GM23338 (cell line): Measurements from ENCODE around the gene LARGE1. TPM values are rescaled to one million over a fixed set of nuclear protein-coding genes. Genes with fewer than 3 reads are reported as not detected.
A peak's percentile ranks its signal among the peaks of the same experiment; 100 is the strongest.

ENCODE experiments used
- ATAC-seq: fragments of 200-7000 bp; cut with Tn5 transposase; 3 replicates; pipeline ENCODE4 v1.9.1; 2020
- DNase-seq: peaks from one replicate; pipeline ENCODE4 v3.0.0-alpha.2; 2015; ENCODE audit warnings: low spot score
- H2AFZ ChIP-seq: fragments of 200-600 bp; sonication (generic); 2 replicates; pipeline ENCODE4 v1.8.0; 2016; ENCODE audit warnings: antibody characterized with exemption, mild to moderate bottlenecking, moderate library complexity
- H3F3A ChIP-seq: fragments of 200-600 bp; sonication (generic); replicated peaks from 2 replicates; pipeline ENCODE4 v1.8.0; 2017; ENCODE audit warnings: antibody characterized with exemption, mixed run types, low read depth
- H3K27ac ChIP-seq: fragments of 200-600 bp; sonication (generic); 2 replicates; pipeline ENCODE4 v1.6.1; 2016; ENCODE audit warnings: low read depth
- H3K27me3 ChIP-seq: fragments of 200-600 bp; sonication (generic); 2 replicates; pipeline ENCODE4 v1.8.0; 2016; ENCODE audit warnings: mild to moderate bottlenecking, mixed run types, moderate library complexity; ENCODE audit not compliant: insufficient read depth
- H3K36me3 ChIP-seq: fragments of 200-600 bp; sonication (generic); 2 replicates; pipeline ENCODE4 v1.8.0; 2016; ENCODE audit warnings: mild to moderate bottlenecking; ENCODE audit not compliant: insufficient read depth
- H3K4me1 ChIP-seq: fragments of 200-600 bp; sonication (generic); 2 replicates; pipeline ENCODE4 v1.8.0; 2016; ENCODE audit warnings: mild to moderate bottlenecking, moderate library complexity; ENCODE audit not compliant: insufficient read depth
- H3K4me2 ChIP-seq: fragments of 200-600 bp; sonication (generic); 2 replicates; pipeline ENCODE4 v1.7.1; 2017; ENCODE audit warnings: mixed run types
- H3K4me3 ChIP-seq: fragments of 200-600 bp; sonication (generic); 2 replicates; pipeline ENCODE4 v1.6.1; 2016; ENCODE audit warnings: mixed run types
- H3K79me2 ChIP-seq: fragments of 200-600 bp; sonication (generic); replicated peaks from 2 replicates; pipeline ENCODE4 v1.8.0; 2017; ENCODE audit warnings: mild to moderate bottlenecking; ENCODE audit not compliant: insufficient read depth
- H3K9me2 ChIP-seq: fragments of 200-600 bp; sonication (generic); 2 replicates; pipeline ENCODE4 v1.8.0; 2017; ENCODE audit not compliant: insufficient read depth
- H4K20me1 ChIP-seq: fragments of 200-600 bp; sonication (generic); replicated peaks from 2 replicates; pipeline ENCODE4 v1.8.0; 2017; ENCODE audit warnings: mild to moderate bottlenecking; ENCODE audit not compliant: insufficient read depth
- H3K27ac Mint-ChIP-seq: 2 replicates; pipeline ENCODE4 v1.8.0; 2020; ENCODE audit warnings: inconsistent platforms, mild to moderate bottlenecking, moderate library complexity, mixed read lengths
- H3K27me3 Mint-ChIP-seq: 3 replicates; pipeline ENCODE4 v1.8.0; 2022; ENCODE audit warnings: low read depth, mild to moderate bottlenecking, moderate library complexity, mixed read lengths, inconsistent platforms; ENCODE audit not compliant: insufficient read depth, poor library complexity
- H3K36me3 Mint-ChIP-seq: 3 replicates; pipeline ENCODE4 v1.8.0; 2021; ENCODE audit warnings: low read depth, mild to moderate bottlenecking, inconsistent platforms, moderate library complexity, mixed read lengths
- H3K4me1 Mint-ChIP-seq: 3 replicates; pipeline ENCODE4 v1.8.0; 2020; ENCODE audit warnings: mild to moderate bottlenecking, inconsistent platforms, mixed read lengths
- H3K4me3 Mint-ChIP-seq: 3 replicates; pipeline ENCODE4 v1.8.0; 2021; ENCODE audit warnings: moderate library complexity, mild to moderate bottlenecking, inconsistent platforms, mixed read lengths
- H3K9me3 Mint-ChIP-seq: 3 replicates; pipeline ENCODE4 v1.8.0; 2020; ENCODE audit warnings: moderate library complexity, mild to moderate bottlenecking, inconsistent platforms, mixed read lengths
- CREB1 ChIP-seq: fragments of 250-450 bp; sonication (Bioruptor Pico); IDR thresholded peaks from 2 replicates; pipeline ENCODE4 v1.5.0; 2020; ENCODE audit warnings: low read depth, mild to moderate bottlenecking, moderate library complexity
- CTCF ChIP-seq, 2 experiments: fragments of 200-600 bp in 1 of 2; sonication (generic) in 1 of 2; conservative IDR thresholded peaks; 2 replicates each; pipeline versions ENCODE4 v1.5.1 to v1.6.1; 2016 to 2017; ENCODE audit warnings: antibody characterized with exemption in 2 of 2, low read depth in 2 of 2, mild to moderate bottlenecking in 2 of 2, moderate library complexity in 1 of 2
- EZH2 ChIP-seq: fragments of 200-600 bp; sonication (generic); IDR thresholded peaks from one replicate; pipeline ENCODE4 v1.8.0; 2017; ENCODE audit warnings: antibody characterized with exemption, mild to moderate bottlenecking, low read depth; ENCODE audit not compliant: unreplicated experiment
- EZH2phosphoT487 ChIP-seq: fragments of 200-600 bp; sonication (generic); IDR thresholded peaks from one replicate; pipeline ENCODE4 v1.8.1; 2018; ENCODE audit warnings: antibody characterized with exemption; ENCODE audit not compliant: unreplicated experiment
- JUNB ChIP-seq: IDR thresholded peaks from one replicate; pipeline ENCODE4 v1.6.1; 2016; ENCODE audit warnings: antibody characterized with exemption; ENCODE audit not compliant: unreplicated experiment
- NANOG ChIP-seq: IDR thresholded peaks from 2 replicates; pipeline ENCODE4 v1.6.1; 2016; ENCODE audit warnings: antibody characterized with exemption, borderline replicate concordance
- POLR2AphosphoS5 ChIP-seq: IDR thresholded peaks from 2 replicates; pipeline ENCODE4 v1.6.1; 2016; ENCODE audit warnings: antibody characterized with exemption, low read depth
- REST ChIP-seq: IDR thresholded peaks from one replicate; pipeline ENCODE4 v1.6.1; 2018; ENCODE audit warnings: antibody characterized with exemption; ENCODE audit not compliant: unreplicated experiment
- STAT1 ChIP-seq: IDR thresholded peaks from one replicate; pipeline ENCODE4 v1.6.1; 2016; ENCODE audit warnings: antibody characterized with exemption; ENCODE audit not compliant: unreplicated experiment
- ZNF114 ChIP-seq: fragments of 250-450 bp; sonication (Bioruptor Pico); IDR thresholded peaks from 2 replicates; pipeline ENCODE4 v1.5.0; 2020; ENCODE audit warnings: mild to moderate bottlenecking, moderate library complexity
- ZNF331 ChIP-seq: fragments of 250-450 bp; sonication (Bioruptor Pico); IDR thresholded peaks from 2 replicates; pipeline ENCODE4 v1.5.0; 2020; ENCODE audit warnings: low read depth, mild to moderate bottlenecking, moderate library complexity
- ZNF462 ChIP-seq: fragments of 250-450 bp; sonication (Bioruptor Pico); IDR thresholded peaks from 2 replicates; pipeline ENCODE4 v1.5.0; 2020; ENCODE audit warnings: mild to moderate bottlenecking, moderate library complexity
- polyA plus RNA-seq: library from polyadenylated mRNA; unstranded; fragments of >200 nt; fragmentation: Nextera tagmentation; extraction: Ambion mirVana; gene quantifications from 2 replicates; pipeline ENCODE4 v1.2.1, GENCODE V29; 2016
- total RNA-seq: library from RNA; depleted of rRNA; stranded (reverse); fragments of >200 nt; shearing (Covaris generic); gene quantifications from 2 replicates; pipeline ENCODE4 v1.2.3, GENCODE V29; 2014
- TF ChIP-seq, protein P1 (sequence below): IDR thresholded peaks from 2 replicates; pipeline ENCODE4 v1.6.1; 2016; ENCODE audit warnings: antibody characterized with exemption

LARGE1 gene
- total and polyA plus RNA-seq, 2 experiments from 2014 or later: 12.8 to 75.6 TPM

- H4K20me1 ChIP-seq: peaks cover 38% of the 10 kb centered on the region
- DNase-seq: peak; percentile 47
- Mint-ChIP-seq H3K4me1 (peaks cover 46% of the 10 kb centered on the region), H3K36me3 (peaks cover 57% of the 10 kb centered on the region), H3K9me3 (no peaks in the 10 kb centered on the region), H3K27me3 (peaks cover 13% of the 10 kb centered on the region), H3K4me3 (peak overlapping the region; percentile 6; the same call in 1 of the 3 replicates), H3K27ac (no peak overlapping the region)
- peaks cover 98% of the 10 kb centered on the region for H3K79me2 ChIP-seq
- no peaks in the 10 kb centered on the region for H3K27me3 ChIP-seq
- H3K27ac ChIP-seq: 0 out of 2 replicates have a peak overlapping the region, but pooled peaks have one; percentile 61
- H3K4me1 ChIP-seq: peaks cover 30% of the 10 kb centered on the region
- 0 out of 2 replicates have a peak, but pooled peaks cover 5% of the 10 kb centered on the region for H3F3A ChIP-seq
- H2AFZ ChIP-seq: no peak overlapping the region
- H3K36me3 ChIP-seq: 0 out of 2 replicates have a peak, but pooled peaks cover 3% of the 10 kb centered on the region
- H3K4me2 ChIP-seq: peak overlapping the region; percentile 67; the same call in 1 of the 2 replicates
- no peak overlapping the region for H3K4me3 ChIP-seq
- TF ChIP-seq JUNB: no peak
- no peak for TF ChIP-seq STAT1
- no peak for TF ChIP-seq ZNF331 (CRISPR knock-in tag)
- TF ChIP-seq REST: no peak
- no peak for TF ChIP-seq POLR2AphosphoS5
- TF ChIP-seq NANOG: no peak
- no peak for TF ChIP-seq ZNF462 (CRISPR knock-in tag)
- TF ChIP-seq, protein P1, sequence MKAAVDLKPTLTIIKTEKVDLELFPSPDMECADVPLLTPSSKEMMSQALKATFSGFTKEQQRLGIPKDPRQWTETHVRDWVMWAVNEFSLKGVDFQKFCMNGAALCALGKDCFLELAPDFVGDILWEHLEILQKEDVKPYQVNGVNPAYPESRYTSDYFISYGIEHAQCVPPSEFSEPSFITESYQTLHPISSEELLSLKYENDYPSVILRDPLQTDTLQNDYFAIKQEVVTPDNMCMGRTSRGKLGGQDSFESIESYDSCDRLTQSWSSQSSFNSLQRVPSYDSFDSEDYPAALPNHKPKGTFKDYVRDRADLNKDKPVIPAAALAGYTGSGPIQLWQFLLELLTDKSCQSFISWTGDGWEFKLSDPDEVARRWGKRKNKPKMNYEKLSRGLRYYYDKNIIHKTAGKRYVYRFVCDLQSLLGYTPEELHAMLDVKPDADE: no peak
- no peak for TF ChIP-seq EZH2phosphoT487
- TF ChIP-seq CREB1: no peak
- TF ChIP-seq CTCF (conservative IDR thresholded peaks at IDR 0.05; ENCODE audit: low read depth in 2 of 2): no peak
- no peak for TF ChIP-seq EZH2
- TF ChIP-seq ZNF114 (CRISPR knock-in tag): no peak
- ATAC-seq: peak; percentile 74
- H3K9me2 ChIP-seq: no peaks in the 10 kb centered on the region
Measured at GRCh38 chr22:33757802-33758483, 162.3 kb downstream of the LARGE1 start.
